ENCODE results near the gene GDPD5. TPM values are rescaled to one million over a fixed set of nuclear protein-coding genes. Genes with fewer than 3 reads are reported as not detected.
"Not testable (repeated sequence)": the region's sequence is repeated elsewhere in the genome, so short reads cannot be mapped to it uniquely, and the experiment has no call there.

The GDPD5 gene
- total RNA-seq, 1 donor from 2014 or later: 46.2 TPM

GRCh38 chr11:75430714-75431532 is 94.8 kb downstream of the GDPD5 start:
- DNase-seq (ENCODE audit: low spot score): no peak

GRCh38 chr11:75429902-75430713 is 95.6 kb downstream of the GDPD5 start:
- no peak for DNase-seq (ENCODE audit: low spot score)

GRCh38 chr11:75429641-75429901 is 96.2 kb downstream of the GDPD5 start:
- DNase-seq (ENCODE audit: low spot score): no peak

- DNase-seq (ENCODE audit: low spot score): no peak
Observed at GRCh38 chr11:75428989-75429640, 96.6 kb downstream of the GDPD5 start.

GRCh38 chr11:75428281-75428724 is 97.4 kb downstream of the GDPD5 start:
- DNase-seq (ENCODE audit: low spot score): no peak

GRCh38 chr11:75427181-75427580 is 98.6 kb downstream of the GDPD5 start:
- DNase-seq (ENCODE audit: low spot score): no peak

- no peak for DNase-seq (ENCODE audit: low spot score)
Observed at GRCh38 chr11:75426720-75427086, 99.0 kb downstream of the GDPD5 start.

GRCh38 chr11:75425422-75425821 is 100.3 kb downstream of the GDPD5 start:
- no peak for DNase-seq (ENCODE audit: low spot score)

- DNase-seq (ENCODE audit: low spot score): no peak
Observed at GRCh38 chr11:75424396-75424795, 101.3 kb downstream of the GDPD5 start.

GRCh38 chr11:75423721-75424120 is 102.0 kb downstream of the GDPD5 start:
- no peak for DNase-seq (ENCODE audit: low spot score)

GRCh38 chr11:75422248-75423231 is 103.2 kb downstream of the GDPD5 start:
- DNase-seq (ENCODE audit: low spot score): no peak

- DNase-seq (ENCODE audit: low spot score): no peak
Observed at GRCh38 chr11:75421902-75422247, 103.9 kb downstream of the GDPD5 start.

- no peak for DNase-seq (ENCODE audit: low spot score)
Observed at GRCh38 chr11:75421035-75421602, 104.6 kb downstream of the GDPD5 start.

- no peak for DNase-seq (ENCODE audit: low spot score)
Observed at GRCh38 chr11:75420224-75421034, 105.3 kb downstream of the GDPD5 start.

GRCh38 chr11:75413864-75414263 is 111.9 kb downstream of the GDPD5 start:
- no peak for DNase-seq (ENCODE audit: low spot score)

GRCh38 chr11:75413146-75413545 is 112.6 kb downstream of the GDPD5 start:
- DNase-seq (ENCODE audit: low spot score): not testable (repeated sequence)

- not testable (repeated sequence) for DNase-seq (ENCODE audit: low spot score)
Observed at GRCh38 chr11:75409971-75410370, 115.8 kb downstream of the GDPD5 start.

- no peak for DNase-seq (ENCODE audit: low spot score)
Observed at GRCh38 chr11:75408957-75409219, 116.9 kb downstream of the GDPD5 start.

GRCh38 chr11:75406338-75406777 is 119.4 kb downstream of the GDPD5 start:
- DNase-seq (ENCODE audit: low spot score): no peak
